CD4-positive, alpha-beta memory T cell (primary cell): ENCODE results near the gene CFAP77. TPM values are rescaled to one million over a fixed set of nuclear protein-coding genes. Genes with fewer than 3 reads are reported as not detected.

Source experiments
- CTCF ChIA-PET: fragments of 350-600 bp; sonication (Branson Sonifier 250); formaldehyde crosslinking; loops from one replicate; lab custom pipeline; 2021; ENCODE audit warnings: inconsistent platforms; ENCODE audit not compliant: partially characterized antibody; lab: Charles Lee
- POLR2A ChIA-PET: fragments of 350-600 bp; sonication (Branson Sonifier 250); formaldehyde crosslinking; loops from one replicate; lab custom pipeline; 2021; ENCODE audit not compliant: partially characterized antibody; lab: Charles Lee
- DNase-seq, 5 donors: peaks; one replicate each; pipeline versions ENCODE4 v3.0.0 to v3.0.0-alpha.2; 2020 to 2022; ENCODE audit warnings: mixed read lengths in 1 of 5
- H3K27ac ChIP-seq: one replicate; pipeline ENCODE4 v1.7.0; 2013; ENCODE audit warnings: low read depth, low read length
- H3K27me3 ChIP-seq: 2 replicates; pipeline ENCODE4 v1.7.0; 2013; ENCODE audit warnings: mild to moderate bottlenecking, low read length, moderate library complexity; ENCODE audit not compliant: insufficient read depth
- H3K36me3 ChIP-seq: 2 replicates; pipeline ENCODE4 v1.7.0; 2013; ENCODE audit warnings: mild to moderate bottlenecking, low read length, moderate library complexity; ENCODE audit not compliant: insufficient read depth
- H3K4me1 ChIP-seq: 2 replicates; pipeline ENCODE4 v1.7.0; 2013; ENCODE audit warnings: mild to moderate bottlenecking, low read length, moderate library complexity; ENCODE audit not compliant: insufficient read depth
- H3K4me3 ChIP-seq, 2 donors: one replicate each; pipeline ENCODE4 v1.7.0; 2013; ENCODE audit warnings: low read length in 2 of 2, mild to moderate bottlenecking in 1 of 2
- H3K9me3 ChIP-seq, 2 donors: one replicate each; pipeline ENCODE4 v1.7.0; 2013; ENCODE audit warnings: low read length in 2 of 2, control low read depth in 1 of 2; ENCODE audit not compliant: control insufficient read depth in 1 of 2
- H3K27ac Mint-ChIP-seq, 7 donors: one replicate each; pipeline ENCODE4 v1.8.0; 2020 to 2021; ENCODE audit warnings: mixed read lengths in 7 of 7, mild to moderate bottlenecking in 6 of 7, inconsistent platforms in 3 of 7, moderate library complexity in 3 of 7
- H3K27me3 Mint-ChIP-seq, 2 donors: one replicate each; pipeline ENCODE4 v1.8.0; 2020 to 2021; ENCODE audit warnings: mixed read lengths in 2 of 2
- H3K36me3 Mint-ChIP-seq, 2 donors: one replicate each; pipeline ENCODE4 v1.8.0; 2020 to 2021; ENCODE audit warnings: mixed read lengths in 2 of 2, inconsistent platforms in 1 of 2, mild to moderate bottlenecking in 1 of 2
- H3K4me1 Mint-ChIP-seq, 4 donors: one replicate each; pipeline ENCODE4 v1.8.0; 2020 to 2021; ENCODE audit warnings: mixed read lengths in 4 of 4, mild to moderate bottlenecking in 1 of 4
- H3K4me3 Mint-ChIP-seq, 8 donors: one replicate each; pipeline ENCODE4 v1.8.0; 2020 to 2021; ENCODE audit warnings: mixed read lengths in 8 of 8, mild to moderate bottlenecking in 7 of 8, moderate library complexity in 6 of 8, inconsistent platforms in 3 of 8
- H3K9me3 Mint-ChIP-seq, 8 donors: one replicate each; pipeline ENCODE4 v1.8.0; 2020 to 2021; ENCODE audit warnings: mixed read lengths in 8 of 8, mild to moderate bottlenecking in 5 of 8, inconsistent platforms in 3 of 8, moderate library complexity in 1 of 8
- intact Hi-C: fragments of 100-400 bp; cut with micrococcal nuclease; formaldehyde crosslinking; loops from one replicate; pipeline ENCODE4 v1.15.1; 2023
- polyA plus RNA-seq, 2 donors: library from polyadenylated mRNA; unstranded; fragments of 300-500 nt; fragmentation: Illumina TruSeq; gene quantifications; one replicate each; pipeline ENCODE4 v1.2.3, GENCODE V29; 2021
- total RNA-seq, 2 experiments: library from RNA; stranded (reverse); gene quantifications; one replicate each; pipeline ENCODE4 v1.2.3, GENCODE V29; 2021

The CFAP77 gene
- total and polyA plus RNA-seq, 4 experiments from 2014 or later = not detected

DNA sequence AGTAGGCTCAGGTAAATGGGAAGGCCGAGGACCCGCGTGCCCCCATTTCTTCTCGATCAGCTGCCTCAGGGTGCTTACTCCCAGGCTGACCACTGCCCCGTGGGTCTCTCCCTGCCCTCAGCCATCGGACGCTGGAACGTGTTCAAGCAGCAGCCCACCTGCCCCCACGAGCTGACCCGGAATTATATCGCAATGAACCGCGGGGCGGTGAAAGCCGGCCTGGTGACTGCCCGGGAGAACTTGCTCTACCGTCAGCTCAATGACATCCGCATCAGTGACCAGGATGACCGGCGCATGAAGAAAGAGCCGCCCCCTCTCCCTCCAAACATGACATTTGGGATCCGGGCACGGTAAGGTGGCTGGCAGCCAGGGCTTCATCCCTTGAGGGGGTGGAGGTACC lies 89.2 kb downstream of the CFAP77 start:
- no peak overlapping the region for H3K27ac ChIP-seq
- H3K36me3 ChIP-seq = no peaks in the 10 kb centered on the region
- H3K4me1 ChIP-seq = no peaks in the 10 kb centered on the region
- DNase-seq = no peak
- H3K4me3 Mint-ChIP-seq = no peak overlapping the region
- intact Hi-C loops = no loop called here
- H3K9me3 Mint-ChIP-seq = peaks cover 0 to 1% (median 0%) of the 10 kb centered on the region in 8 donors
- no peaks in the 10 kb centered on the region for H3K27me3 Mint-ChIP-seq
- no peak overlapping the region for H3K4me3 ChIP-seq
- no peak overlapping the region for H3K27ac Mint-ChIP-seq
- no peaks in the 10 kb centered on the region for H3K36me3 Mint-ChIP-seq
- H3K4me1 Mint-ChIP-seq = no peaks in the 10 kb centered on the region
- H3K9me3 ChIP-seq = no peaks in the 10 kb centered on the region
- CTCF ChIA-PET = interaction anchor here (1.6 kb wide), 1 partner anchor 8 kb away, joined by 5 read pairs; no protein-coding TSS in a partner anchor
- peaks cover 2% of the 10 kb centered on the region for H3K27me3 ChIP-seq
- POLR2A ChIA-PET = no interaction called here

DNA sequence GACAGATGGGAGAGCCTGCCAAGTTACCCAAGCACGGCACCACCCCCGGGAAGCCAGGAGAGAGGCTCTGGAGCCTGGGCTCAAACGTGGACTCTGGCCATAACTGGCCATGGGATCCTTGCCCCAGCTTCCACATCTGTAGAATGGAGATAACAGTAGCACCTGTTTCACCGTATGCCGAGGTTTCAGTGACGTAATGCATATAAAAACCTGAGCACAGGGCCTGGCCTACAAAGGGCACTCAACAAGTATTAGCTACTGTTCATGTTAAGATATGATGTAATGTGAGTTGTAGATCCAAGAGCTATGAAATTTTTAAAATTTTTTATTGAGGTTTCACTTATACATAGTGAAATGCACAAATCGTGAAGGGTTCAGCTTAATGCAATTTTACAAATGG lies 90.2 kb downstream of the CFAP77 start:
- Histone ChIP-seq H3K4me3 (no peak overlapping the region), H3K27ac (no peak overlapping the region), H3K4me1 (no peaks in the 10 kb centered on the region), H3K9me3 (no peaks in the 10 kb centered on the region), H3K27me3 (peaks cover 4% of the 10 kb centered on the region), H3K36me3 (no peaks in the 10 kb centered on the region)
- DNase-seq = no peak
- no peaks in the 10 kb centered on the region for H3K27me3 Mint-ChIP-seq
- peaks cover 0 to 1% (median 0%) of the 10 kb centered on the region in 8 donors for H3K9me3 Mint-ChIP-seq
- ChIA-PET CTCF (interaction anchor here (1.2 to 1.6 kb wide), 2 partner anchors 7 to 10 kb away, joined by 4 to 5 read pairs; no protein-coding TSS in a partner anchor), POLR2A (no interaction called here)
- no peaks in the 10 kb centered on the region for H3K36me3 Mint-ChIP-seq
- intact Hi-C loops = no loop called here
- H3K4me3 Mint-ChIP-seq = no peak overlapping the region
- H3K27ac Mint-ChIP-seq = no peak overlapping the region
- H3K4me1 Mint-ChIP-seq = no peaks in the 10 kb centered on the region

DNA sequence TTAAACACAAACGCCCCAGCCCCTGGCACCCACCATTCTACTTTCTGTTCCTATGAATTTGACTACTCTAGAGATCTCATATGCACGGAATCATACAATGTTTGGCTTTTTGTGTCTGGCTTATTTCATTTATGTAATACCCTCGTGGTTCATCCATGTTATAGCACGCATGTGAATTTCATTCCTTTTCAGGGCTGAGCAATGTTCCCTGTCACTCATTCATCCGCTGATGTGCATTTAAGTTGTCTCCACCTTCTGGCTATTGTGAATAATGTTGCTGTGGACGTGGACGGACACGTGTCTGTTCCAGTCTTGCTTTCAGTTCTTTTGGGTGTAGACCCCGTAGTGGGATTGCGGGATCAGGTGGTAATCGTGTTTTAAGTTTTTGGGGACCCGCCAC lies 92.5 kb downstream of the CFAP77 start:
- Mint-ChIP-seq H3K4me1 (peaks cover 8 to 13% (median 10%) of the 10 kb centered on the region in 4 donors), H3K36me3 (no peaks in the 10 kb centered on the region), H3K4me3 (no peak overlapping the region), H3K9me3 (peaks cover 0 to 1% (median 0%) of the 10 kb centered on the region in 8 donors), H3K27ac (no peak overlapping the region), H3K27me3 (no peaks in the 10 kb centered on the region)
- ChIA-PET POLR2A (no interaction called here), CTCF (no interaction called here)
- H3K36me3 ChIP-seq = no peaks in the 10 kb centered on the region
- no peak overlapping the region for H3K27ac ChIP-seq
- peaks cover 13% of the 10 kb centered on the region for H3K4me1 ChIP-seq
- no peaks in the 10 kb centered on the region for H3K9me3 ChIP-seq
- DNase-seq = no peak
- no peak overlapping the region for H3K4me3 ChIP-seq
- intact Hi-C loops = no loop called here
- H3K27me3 ChIP-seq = peaks cover 4% of the 10 kb centered on the region

DNA sequence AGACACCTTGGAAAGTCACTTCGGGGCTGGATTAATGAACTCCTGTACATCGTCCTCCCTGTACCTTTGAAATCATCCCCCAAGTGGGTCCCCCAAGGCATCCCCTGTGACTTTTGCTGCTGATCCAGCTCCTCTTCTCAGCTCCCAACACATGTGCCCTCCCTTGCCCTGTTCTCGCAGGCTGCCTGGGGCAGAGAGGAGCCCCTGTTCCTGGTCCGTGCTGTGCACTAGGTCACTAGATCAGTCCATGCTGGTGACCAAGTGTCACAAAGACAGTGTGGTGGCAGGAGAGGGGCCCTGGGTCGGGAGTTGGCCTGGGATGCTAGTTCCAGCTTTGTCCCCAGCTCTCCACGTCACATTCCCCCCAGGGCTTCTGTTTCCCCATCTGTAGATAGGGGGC lies 93.1 kb downstream of the CFAP77 start:
- Mint-ChIP-seq H3K36me3 (no peaks in the 10 kb centered on the region), H3K9me3 (peaks cover 0 to 1% (median 0%) of the 10 kb centered on the region in 8 donors), H3K27me3 (peaks cover 0 to 4% of the 10 kb centered on the region in 2 donors), H3K4me3 (no peak overlapping the region), H3K27ac (no peak overlapping the region), H3K4me1 (peaks cover 11 to 19% (median 16%) of the 10 kb centered on the region in 4 donors)
- ChIA-PET CTCF (interaction anchor here (0.6 kb wide), 1 partner anchor 522 kb away, joined by 4 read pairs; no protein-coding TSS in a partner anchor), POLR2A (no interaction called here)
- intact Hi-C loops = no loop called here
- Histone ChIP-seq H3K9me3 (no peaks in the 10 kb centered on the region), H3K4me1 (peaks cover 19% of the 10 kb centered on the region), H3K27me3 (peaks cover 4% of the 10 kb centered on the region), H3K36me3 (no peaks in the 10 kb centered on the region), H3K27ac (no peak overlapping the region), H3K4me3 (no peak overlapping the region)
- no peak for DNase-seq

DNA sequence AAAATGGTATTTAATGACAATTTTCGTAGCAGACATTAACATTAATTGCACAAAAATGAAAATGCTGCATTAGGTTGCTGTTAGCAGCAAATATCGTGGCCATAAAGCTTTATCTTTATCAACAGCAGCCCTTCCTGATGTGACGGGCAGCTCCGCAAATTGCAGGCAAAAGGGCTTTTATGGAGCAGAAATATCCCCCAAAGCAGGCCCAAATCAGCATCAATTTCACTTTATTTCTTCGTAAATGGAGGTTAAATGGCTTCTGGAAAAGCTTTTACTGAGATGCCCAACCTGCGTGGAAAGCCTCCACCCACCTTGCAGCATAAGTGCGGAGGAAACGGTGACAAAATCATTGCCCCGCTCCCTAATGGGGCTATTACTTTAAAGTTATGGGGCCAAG lies 94.5 kb downstream of the CFAP77 start:
- ChIA-PET CTCF (no interaction called here), POLR2A (no interaction called here)
- Histone ChIP-seq H3K27me3 (peaks cover 4% of the 10 kb centered on the region), H3K27ac (no peak overlapping the region), H3K4me3 (no peak overlapping the region), H3K4me1 (peaks cover 21% of the 10 kb centered on the region), H3K9me3 (no peaks in the 10 kb centered on the region), H3K36me3 (no peaks in the 10 kb centered on the region)
- Mint-ChIP-seq H3K4me1 (peaks cover 11 to 22% (median 18%) of the 10 kb centered on the region in 4 donors), H3K4me3 (no peak overlapping the region), H3K27ac (no peak overlapping the region), H3K9me3 (no peaks in the 10 kb centered on the region), H3K27me3 (peaks cover 0 to 4% of the 10 kb centered on the region in 2 donors), H3K36me3 (no peaks in the 10 kb centered on the region)
- intact Hi-C loops = no loop called here
- DNase-seq = no peak

DNA sequence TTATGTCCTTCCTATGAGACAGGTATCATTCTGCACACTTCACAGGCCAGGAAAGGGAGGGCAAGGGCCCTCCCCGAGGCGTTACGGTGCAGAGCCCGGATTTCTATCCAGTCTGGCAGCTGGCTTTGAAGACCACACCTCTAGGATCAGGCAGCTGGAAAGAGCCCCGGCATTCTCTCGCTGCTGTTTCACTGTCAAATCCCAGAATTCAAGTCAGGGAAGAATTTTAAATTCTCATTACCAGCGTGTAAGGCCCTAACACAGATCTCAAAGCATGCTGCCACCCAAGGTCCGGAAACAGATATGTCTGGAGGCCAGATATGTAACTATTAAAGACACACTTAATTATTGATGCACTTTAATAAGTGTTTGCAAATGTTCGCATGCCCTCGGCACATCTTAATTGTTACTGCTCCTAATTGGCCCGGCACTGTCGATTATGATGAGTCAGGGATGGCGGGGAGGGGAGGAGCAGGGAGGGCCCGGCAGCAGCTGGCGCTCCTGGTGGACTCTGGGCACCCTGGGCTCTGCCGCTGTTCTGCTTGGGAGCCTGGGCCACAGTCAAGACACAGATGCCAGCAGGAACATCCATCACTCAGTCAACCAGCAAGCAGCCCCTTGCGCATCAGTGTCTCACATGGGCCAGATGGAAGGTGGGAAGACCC lies 96.1 kb downstream of the CFAP77 start:
- no peak for DNase-seq
- ChIA-PET POLR2A (no interaction called here), CTCF (interaction anchor here (0.6 to 4.6 kb wide), 6 partner anchors 7 to 945 kb away, joined by 3 to 23 read pairs (median 5); no protein-coding TSS in a partner anchor)
- peaks cover 11 to 22% (median 18%) of the 10 kb centered on the region in 4 donors for H3K4me1 Mint-ChIP-seq
- intact Hi-C loops = loop anchor here (5.0 kb wide), 1 partner anchor 466 kb away; no protein-coding TSS in a partner anchor
- H3K27ac Mint-ChIP-seq = no peak overlapping the region
- H3K4me3 ChIP-seq = no peak overlapping the region
- no peak overlapping the region for H3K4me3 Mint-ChIP-seq
- H3K27me3 ChIP-seq = peaks cover 4% of the 10 kb centered on the region
- H3K27me3 Mint-ChIP-seq = peaks cover 0 to 4% of the 10 kb centered on the region in 2 donors
- H3K36me3 ChIP-seq = no peaks in the 10 kb centered on the region
- no peaks in the 10 kb centered on the region for H3K36me3 Mint-ChIP-seq
- no peaks in the 10 kb centered on the region for H3K9me3 ChIP-seq
- peaks cover 21% of the 10 kb centered on the region for H3K4me1 ChIP-seq
- H3K27ac ChIP-seq = no peak overlapping the region
- no peaks in the 10 kb centered on the region for H3K9me3 Mint-ChIP-seq

DNA sequence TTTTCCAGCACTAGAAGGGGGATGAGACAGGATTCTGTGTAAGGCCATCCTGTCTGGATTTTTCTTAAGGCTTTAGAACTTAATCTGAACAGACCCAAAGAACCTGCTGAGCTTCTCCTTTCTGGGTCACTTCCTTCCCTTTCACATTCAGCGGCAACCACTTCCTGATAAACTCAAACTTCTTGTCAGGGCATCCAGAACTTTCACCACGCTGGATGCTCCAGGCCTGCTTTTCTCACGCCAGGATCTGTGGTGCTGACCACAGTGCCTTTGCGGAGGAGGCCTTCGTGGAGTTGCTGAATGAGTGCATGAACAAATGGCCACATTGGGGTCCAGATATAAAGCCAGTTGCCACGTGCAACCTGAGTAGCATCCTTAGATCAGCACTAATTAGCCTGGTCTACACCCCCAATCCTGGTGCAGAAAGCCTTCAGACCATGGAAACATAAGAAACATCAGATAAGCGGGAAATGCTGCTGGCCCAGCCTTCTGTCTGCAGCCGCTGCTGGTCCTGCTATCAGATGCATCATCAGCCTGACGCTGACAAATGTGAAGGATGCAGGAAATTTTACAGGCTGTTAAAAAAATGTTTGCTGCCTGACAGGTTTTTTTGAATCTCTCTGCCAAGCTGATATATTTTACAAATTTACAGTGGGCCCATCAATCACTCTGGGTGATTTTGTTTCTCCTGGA lies 97.1 kb downstream of the CFAP77 start:
- Mint-ChIP-seq H3K4me3 (peak overlapping the region in 7 of 8 donors; percentile 33 to 64 (median 55)), H3K36me3 (no peaks in the 10 kb centered on the region), H3K27ac (peak overlapping the region in 3 of 7 donors; percentile 41 to 64 (median 43)), H3K9me3 (no peaks in the 10 kb centered on the region), H3K4me1 (peaks cover 11 to 22% (median 18%) of the 10 kb centered on the region in 4 donors), H3K27me3 (peaks cover 1 to 4% of the 10 kb centered on the region in 2 donors)
- no peaks in the 10 kb centered on the region for H3K36me3 ChIP-seq
- H3K27me3 ChIP-seq = peaks cover 4% of the 10 kb centered on the region
- H3K4me3 ChIP-seq = no peak overlapping the region
- H3K27ac ChIP-seq = no peak overlapping the region
- no peaks in the 10 kb centered on the region for H3K9me3 ChIP-seq
- intact Hi-C loops = loop anchor here (1.0 to 5.0 kb wide), 3 partner anchors 96 to 465 kb away; no protein-coding TSS in a partner anchor
- peaks cover 21% of the 10 kb centered on the region for H3K4me1 ChIP-seq
- ChIA-PET CTCF (interaction anchor here (0.8 to 4.6 kb wide), 10 partner anchors 8 to 465 kb away, joined by 3 to 23 read pairs (median 4); no protein-coding TSS in a partner anchor), POLR2A (no interaction called here)
- peak in 1 of 5 donors; percentile 7 for DNase-seq
